ENCODE measurements around the gene ZNF609.

Gene ZNF609

GRCh38 chr15:64651601-64652191 lies 191.3 kb downstream of the ZNF609 start:
- DNase-seq (ENCODE audit: low read depth): no peak

GRCh38 chr15:64653757-64654156 lies 193.4 kb downstream of the ZNF609 start:
- no peak for DNase-seq (ENCODE audit: low read depth)

GRCh38 chr15:64656508-64656907 lies 196.1 kb downstream of the ZNF609 start:
- no peak for DNase-seq (ENCODE audit: low read depth)

GRCh38 chr15:64665179-64665578 lies 204.8 kb downstream of the ZNF609 start:
- no peak for DNase-seq (ENCODE audit: low read depth)

GRCh38 chr15:64667736-64668161 lies 207.4 kb downstream of the ZNF609 start:
- DNase-seq (ENCODE audit: low read depth): no peak

GRCh38 chr15:64673866-64674265 lies 213.5 kb downstream of the ZNF609 start:
- no peak for DNase-seq (ENCODE audit: low read depth)

- DNase-seq (ENCODE audit: low read depth): no peak
Measured at GRCh38 chr15:64678126-64678819, 217.9 kb downstream of the ZNF609 start.

- no peak for DNase-seq (ENCODE audit: low read depth)
Measured at GRCh38 chr15:64680097-64680496, 219.7 kb downstream of the ZNF609 start.

GRCh38 chr15:64681424-64682024 lies 221.1 kb downstream of the ZNF609 start:
- DNase-seq (ENCODE audit: low read depth): no peak

- DNase-seq (ENCODE audit: low read depth): no peak
Measured at GRCh38 chr15:64682255-64682654, 221.9 kb downstream of the ZNF609 start.

GRCh38 chr15:64683378-64683777 lies 223.0 kb downstream of the ZNF609 start:
- DNase-seq (ENCODE audit: low read depth): no peak

- no peak for DNase-seq (ENCODE audit: low read depth)
Measured at GRCh38 chr15:64685230-64685888, 225.0 kb downstream of the ZNF609 start.

GRCh38 chr15:64686130-64686735 lies 225.9 kb downstream of the ZNF609 start:
- DNase-seq (ENCODE audit: low read depth): no peak

- DNase-seq (ENCODE audit: low read depth): no peak
Measured at GRCh38 chr15:64687172-64687571, 226.8 kb downstream of the ZNF609 start.

GRCh38 chr15:64687688-64688087 lies 227.3 kb downstream of the ZNF609 start:
- no peak for DNase-seq (ENCODE audit: low read depth)

GRCh38 chr15:64688770-64689169 lies 228.4 kb downstream of the ZNF609 start:
- DNase-seq (ENCODE audit: low read depth): no peak

GRCh38 chr15:64690008-64690407 lies 229.6 kb downstream of the ZNF609 start:
- no peak for DNase-seq (ENCODE audit: low read depth)

GRCh38 chr15:64690578-64691296 lies 230.4 kb downstream of the ZNF609 start:
- no peak for DNase-seq (ENCODE audit: low read depth)

- no peak for DNase-seq (ENCODE audit: low read depth)
Measured at GRCh38 chr15:64691896-64692565, 231.7 kb downstream of the ZNF609 start.

- DNase-seq (ENCODE audit: low read depth): no peak
Measured at GRCh38 chr15:64693134-64693533, 232.8 kb downstream of the ZNF609 start.

- DNase-seq (ENCODE audit: low read depth): no peak
Measured at GRCh38 chr15:64694816-64695215, 234.4 kb downstream of the ZNF609 start.

All from stimulated activated CD8-positive, alpha-beta memory T cell treated with anti-CD3 and anti-CD28 coated beads, Interleukin-12 subunit alpha, Interleukin-12 subunit beta, amount 100 ng/mL, for 4 hours (primary cell).